NT2/D1 (cell line): ENCODE results near the gene COQ3.

Experiments
- SUZ12 ChIP-seq: IDR thresholded peaks from 2 replicates; pipeline ENCODE4 v1.6.1; 2011; ENCODE audit not compliant: insufficient read length, insufficient read depth; ENCODE audit errors: extremely low read depth
- YY1 ChIP-seq: IDR thresholded peaks from 2 replicates; pipeline ENCODE4 v1.6.1; 2011; ENCODE audit not compliant: insufficient read length, insufficient read depth
- ZNF274 ChIP-seq: IDR thresholded peaks from 2 replicates; pipeline ENCODE4 v1.6.1; 2011; ENCODE audit warnings: mild to moderate bottlenecking, low read depth, low read length

- TF ChIP-seq SUZ12 (no peak), YY1 (no peak), ZNF274 (no peak)
These were observed 40.9 kb upstream of the COQ3 start for GRCh38 chr6:99434702-99435530.
